Calu3 (cell line): ENCODE measurements around the gene DPM1. TPM values are rescaled to one million over a fixed set of nuclear protein-coding genes. Genes with fewer than 3 reads are reported as not detected.

ENCODE experiments used
- BruUV-seq: library from RNA; stranded (reverse); fragments of 400-500 nt; replicated peaks from 2 replicates; lab custom pipeline; 2021; lab: Mats Ljungman, UMichigan
- CTCF ChIA-PET: fragments of 300-600 bp; sonication (Branson Sonifier 250); formaldehyde crosslinking; loops from one replicate; lab custom pipeline; 2022; ENCODE audit warnings: antibody characterized with exemption; lab: Charles Lee
- DNase-seq: peaks from one replicate; pipeline ENCODE4 v3.0.0; 2022
- H3K27ac Mint-ChIP-seq: one replicate; pipeline ENCODE4 v1.8.0; 2022; ENCODE audit warnings: mixed read lengths; ENCODE audit not compliant: unreplicated experiment
- H3K27me3 Mint-ChIP-seq: one replicate; pipeline ENCODE4 v1.8.0; 2022; ENCODE audit warnings: mixed read lengths; ENCODE audit not compliant: unreplicated experiment
- H3K36me3 Mint-ChIP-seq: one replicate; pipeline ENCODE4 v1.8.0; 2022; ENCODE audit warnings: mild to moderate bottlenecking, moderate library complexity, mixed read lengths; ENCODE audit not compliant: insufficient read depth, unreplicated experiment
- H3K4me1 Mint-ChIP-seq: one replicate; pipeline ENCODE4 v1.8.0; 2022; ENCODE audit warnings: mild to moderate bottlenecking, low read depth, mixed read lengths; ENCODE audit not compliant: unreplicated experiment
- H3K4me3 Mint-ChIP-seq: one replicate; pipeline ENCODE4 v1.8.0; 2022; ENCODE audit warnings: mild to moderate bottlenecking, low read depth, moderate library complexity, mixed read lengths; ENCODE audit not compliant: unreplicated experiment
- H3K9me3 Mint-ChIP-seq: one replicate; pipeline ENCODE4 v1.8.0; 2022; ENCODE audit warnings: low read depth, mixed read lengths; ENCODE audit not compliant: unreplicated experiment
- CTCF ChIP-seq: fragments of 200-600 bp; IDR thresholded peaks from one replicate; pipeline ENCODE4 v1.8.0; 2022; ENCODE audit warnings: antibody characterized with exemption; ENCODE audit not compliant: unreplicated experiment
- intact Hi-C: fragments of 100-400 bp; cut with micrococcal nuclease; formaldehyde crosslinking; loops from one replicate; pipeline ENCODE4 v1.10.0; 2022; ENCODE audit not compliant: unreplicated experiment
- total RNA-seq: library from RNA; stranded (reverse); gene quantifications from 2 replicates; pipeline ENCODE4 v1.2.3, GENCODE V29; 2022

Gene DPM1
- total RNA-seq, 1 experiment from 2014 or later = 89.1 TPM

- Mint-ChIP-seq H3K4me3 (peak overlapping the region; percentile 89), H3K4me1 (peaks cover 31% of the 10 kb centered on the region), H3K27ac (peak overlapping the region; percentile 96), H3K36me3 (peaks cover 86% of the 10 kb centered on the region), H3K9me3 (no peaks in the 10 kb centered on the region), H3K27me3 (no peaks in the 10 kb centered on the region)
- TF ChIP-seq CTCF = no peak
- intact Hi-C loops = no loop called here
- no TSS peak for BruUV-seq
- no peak for DNase-seq
- CTCF ChIA-PET = interaction anchor here (0.6 to 3.4 kb wide), 20 partner anchors 9 to 702 kb away, joined by 3 to 22 read pairs (median 4); partner anchors contain the start of gene BCAS4
Measured at GRCh38 chr20:50930976-50931305, 27.4 kb downstream of the DPM1 start.

GRCh38 chr20:50930139-50930975 is 28.0 kb downstream of the DPM1 start:
- intact Hi-C loops = no loop called here
- CTCF ChIA-PET = interaction anchor here (0.6 to 3.4 kb wide), 18 partner anchors 10 to 703 kb away, joined by 3 to 22 read pairs (median 6); partner anchors contain the start of gene BCAS4
- H3K27me3 Mint-ChIP-seq = no peaks in the 10 kb centered on the region
- H3K4me1 Mint-ChIP-seq = peaks cover 37% of the 10 kb centered on the region
- no peaks in the 10 kb centered on the region for H3K9me3 Mint-ChIP-seq
- no TSS peak for BruUV-seq
- H3K36me3 Mint-ChIP-seq = peaks cover 86% of the 10 kb centered on the region
- peak overlapping the region; percentile 89 for H3K4me3 Mint-ChIP-seq
- H3K27ac Mint-ChIP-seq = peak overlapping the region; percentile 96
- peak; percentile 51 for DNase-seq
- no peak for TF ChIP-seq CTCF

GRCh38 chr20:50929299-50930138 is 28.8 kb downstream of the DPM1 start:
- H3K27ac Mint-ChIP-seq = peak overlapping the region; percentile 96
- peaks cover 43% of the 10 kb centered on the region for H3K4me1 Mint-ChIP-seq
- no TSS peak for BruUV-seq
- CTCF ChIA-PET = interaction anchor here (0.7 to 3.4 kb wide), 15 partner anchors 9 to 1795 kb away, joined by 3 to 28 read pairs (median 7); partner anchors contain the start of genes BCAS4, DPM1 and MOCS3
- H3K4me3 Mint-ChIP-seq = peak overlapping the region; percentile 89
- TF ChIP-seq CTCF = peak; percentile 98
- H3K27me3 Mint-ChIP-seq = no peaks in the 10 kb centered on the region
- peak; percentile 98 for DNase-seq
- no peaks in the 10 kb centered on the region for H3K9me3 Mint-ChIP-seq
- intact Hi-C loops = loop anchor here (1.0 to 2.0 kb wide), 2 partner anchors 111 to 135 kb away; no protein-coding TSS in a partner anchor
- H3K36me3 Mint-ChIP-seq = peaks cover 85% of the 10 kb centered on the region

GRCh38 chr20:50928469-50928868 is 29.9 kb downstream of the DPM1 start:
- no peak for TF ChIP-seq CTCF
- Mint-ChIP-seq H3K27me3 (no peaks in the 10 kb centered on the region), H3K4me3 (peak overlapping the region; percentile 89), H3K27ac (peak overlapping the region; percentile 96), H3K36me3 (peaks cover 85% of the 10 kb centered on the region), H3K4me1 (peaks cover 43% of the 10 kb centered on the region), H3K9me3 (no peaks in the 10 kb centered on the region)
- CTCF ChIA-PET = interaction anchor here (1.6 to 2.4 kb wide), 3 partner anchors 9 to 33 kb away, joined by 5 to 10 read pairs (median 8); no protein-coding TSS in a partner anchor
- intact Hi-C loops = loop anchor here (2.0 kb wide), 1 partner anchor 110 kb away; no protein-coding TSS in a partner anchor
- no peak for DNase-seq
- no TSS peak for BruUV-seq
